ENCODE measurements around the gene LRRN4.

LRRN4 gene

DNA sequence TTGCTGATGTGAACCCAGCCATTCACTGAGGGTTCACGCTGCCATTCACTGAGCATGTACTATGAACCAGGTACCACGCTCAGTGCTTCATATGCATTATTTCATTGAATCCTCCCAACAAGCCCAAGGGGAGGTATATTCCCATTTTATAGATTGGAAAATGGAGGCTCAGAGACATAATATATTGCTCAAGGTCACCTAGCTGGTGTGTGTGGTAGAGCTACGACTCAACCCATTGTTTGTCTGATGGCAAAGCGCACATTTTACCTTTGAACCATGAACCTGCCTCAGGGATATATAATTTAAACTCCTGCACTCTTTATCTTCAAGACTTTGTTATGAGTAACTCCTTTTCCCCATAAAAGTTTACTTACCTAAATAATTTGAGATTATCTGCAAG, 40.7 kb upstream of the LRRN4 start:
- TF ChIP-seq EZH2phosphoT487 (IDR thresholded peaks at IDR 0.05; ENCODE audit: borderline replicate concordance, low read length) = no peak
- H4K20me1 ChIP-seq (ENCODE audit: control insufficient read depth, insufficient read depth, low read depth, low read length) = no peaks in the 10 kb centered on the region
- 0 out of 2 replicates have a peak, but pooled peaks cover 3% of the 10 kb centered on the region for H3K27me3 ChIP-seq (ENCODE audit: control insufficient read depth, low read length)
- no peaks in the 10 kb centered on the region for H3K9me3 ChIP-seq (ENCODE audit: control insufficient read depth, insufficient read depth, low read length)
- no peak overlapping the region for H3K4me2 ChIP-seq (ENCODE audit: low read length)
- H3K4me1 ChIP-seq (ENCODE audit: control insufficient read depth, low read length) = no peaks in the 10 kb centered on the region
- no peaks in the 10 kb centered on the region for H3K79me2 ChIP-seq (ENCODE audit: control insufficient read depth, low read length)
- H3K9me2 ChIP-seq (replicated peaks; ENCODE audit: control insufficient read depth, low read length) = no peaks in the 10 kb centered on the region
- no peak overlapping the region for H3K4me3 ChIP-seq (ENCODE audit: low read length)
- no peak overlapping the region for H3K27ac ChIP-seq (ENCODE audit: low read depth, low read length)
- no peaks in the 10 kb centered on the region for H3K36me3 ChIP-seq (ENCODE audit: control insufficient read depth, low read length)
- H3F3A ChIP-seq (ENCODE audit: control insufficient read depth, insufficient read depth) = no peaks in the 10 kb centered on the region

DNA sequence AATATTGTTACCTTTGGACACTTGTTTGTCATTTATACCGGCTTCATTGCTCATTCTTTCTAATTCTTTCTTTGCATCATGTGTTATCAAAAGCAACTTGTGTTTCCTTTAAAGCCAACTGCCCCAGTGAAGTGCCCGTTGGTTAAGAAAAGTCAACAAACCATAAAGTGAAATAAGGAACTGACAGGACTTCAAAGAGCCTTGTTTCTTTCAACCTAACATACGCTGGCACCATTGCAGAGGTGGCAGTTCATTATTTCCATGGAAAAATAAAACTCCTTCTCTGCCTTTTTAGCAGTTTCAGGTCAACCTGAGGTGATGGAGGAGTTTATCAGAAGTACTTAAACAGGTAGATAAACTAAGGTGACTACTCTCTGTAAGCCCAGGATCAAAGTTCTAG, 40.2 kb upstream of the LRRN4 start:
- H3F3A ChIP-seq (ENCODE audit: control insufficient read depth, insufficient read depth) = no peaks in the 10 kb centered on the region
- H3K9me2 ChIP-seq (replicated peaks; ENCODE audit: control insufficient read depth, low read length) = no peaks in the 10 kb centered on the region
- H3K4me1 ChIP-seq (ENCODE audit: control insufficient read depth, low read length) = no peaks in the 10 kb centered on the region
- H3K27ac ChIP-seq (ENCODE audit: low read depth, low read length) = no peak overlapping the region
- TF ChIP-seq, protein P1, sequence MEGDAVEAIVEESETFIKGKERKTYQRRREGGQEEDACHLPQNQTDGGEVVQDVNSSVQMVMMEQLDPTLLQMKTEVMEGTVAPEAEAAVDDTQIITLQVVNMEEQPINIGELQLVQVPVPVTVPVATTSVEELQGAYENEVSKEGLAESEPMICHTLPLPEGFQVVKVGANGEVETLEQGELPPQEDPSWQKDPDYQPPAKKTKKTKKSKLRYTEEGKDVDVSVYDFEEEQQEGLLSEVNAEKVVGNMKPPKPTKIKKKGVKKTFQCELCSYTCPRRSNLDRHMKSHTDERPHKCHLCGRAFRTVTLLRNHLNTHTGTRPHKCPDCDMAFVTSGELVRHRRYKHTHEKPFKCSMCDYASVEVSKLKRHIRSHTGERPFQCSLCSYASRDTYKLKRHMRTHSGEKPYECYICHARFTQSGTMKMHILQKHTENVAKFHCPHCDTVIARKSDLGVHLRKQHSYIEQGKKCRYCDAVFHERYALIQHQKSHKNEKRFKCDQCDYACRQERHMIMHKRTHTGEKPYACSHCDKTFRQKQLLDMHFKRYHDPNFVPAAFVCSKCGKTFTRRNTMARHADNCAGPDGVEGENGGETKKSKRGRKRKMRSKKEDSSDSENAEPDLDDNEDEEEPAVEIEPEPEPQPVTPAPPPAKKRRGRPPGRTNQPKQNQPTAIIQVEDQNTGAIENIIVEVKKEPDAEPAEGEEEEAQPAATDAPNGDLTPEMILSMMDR (IDR thresholded peaks at IDR 0.05; ENCODE audit: low read depth, low read length, poor library complexity, severe bottlenecking) = no peak
- 0 out of 2 replicates have a peak, but pooled peaks cover 3% of the 10 kb centered on the region for H3K27me3 ChIP-seq (ENCODE audit: control insufficient read depth, low read length)
- H4K20me1 ChIP-seq (ENCODE audit: control insufficient read depth, insufficient read depth, low read depth, low read length) = no peaks in the 10 kb centered on the region
- no peaks in the 10 kb centered on the region for H3K9me3 ChIP-seq (ENCODE audit: control insufficient read depth, insufficient read depth, low read length)
- no peak overlapping the region for H3K4me3 ChIP-seq (ENCODE audit: low read length)
- no peaks in the 10 kb centered on the region for H3K79me2 ChIP-seq (ENCODE audit: control insufficient read depth, low read length)
- H3K36me3 ChIP-seq (ENCODE audit: control insufficient read depth, low read length) = no peaks in the 10 kb centered on the region
- no peak overlapping the region for H3K4me2 ChIP-seq (ENCODE audit: low read length)

- Histone ChIP-seq H3K4me1 (ENCODE audit: control insufficient read depth, low read length) (no peaks in the 10 kb centered on the region), H3K4me3 (ENCODE audit: low read length) (no peak overlapping the region), H3K9me3 (ENCODE audit: control insufficient read depth, insufficient read depth, low read length) (no peaks in the 10 kb centered on the region), H3K4me2 (ENCODE audit: low read length) (no peak overlapping the region), H3K36me3 (ENCODE audit: control insufficient read depth, low read length) (no peaks in the 10 kb centered on the region), H4K20me1 (ENCODE audit: control insufficient read depth, insufficient read depth, low read depth, low read length) (no peaks in the 10 kb centered on the region), H3F3A (ENCODE audit: control insufficient read depth, insufficient read depth) (no peaks in the 10 kb centered on the region), H3K9me2 (replicated peaks; ENCODE audit: control insufficient read depth, low read length) (no peaks in the 10 kb centered on the region), H3K27ac (ENCODE audit: low read depth, low read length) (no peak overlapping the region), H3K79me2 (ENCODE audit: control insufficient read depth, low read length) (no peaks in the 10 kb centered on the region), H3K27me3 (ENCODE audit: control insufficient read depth, low read length) (no peaks in the 10 kb centered on the region)
- TF ChIP-seq EZH2phosphoT487 (IDR thresholded peaks at IDR 0.05; ENCODE audit: borderline replicate concordance, low read length) = no peak
- TF ChIP-seq, protein P1 (IDR thresholded peaks at IDR 0.05; ENCODE audit: low read depth, low read length, poor library complexity, severe bottlenecking) = no peak
Observed at GRCh38 chr20:6091661-6092060, 37.8 kb upstream of the LRRN4 start.

DNA sequence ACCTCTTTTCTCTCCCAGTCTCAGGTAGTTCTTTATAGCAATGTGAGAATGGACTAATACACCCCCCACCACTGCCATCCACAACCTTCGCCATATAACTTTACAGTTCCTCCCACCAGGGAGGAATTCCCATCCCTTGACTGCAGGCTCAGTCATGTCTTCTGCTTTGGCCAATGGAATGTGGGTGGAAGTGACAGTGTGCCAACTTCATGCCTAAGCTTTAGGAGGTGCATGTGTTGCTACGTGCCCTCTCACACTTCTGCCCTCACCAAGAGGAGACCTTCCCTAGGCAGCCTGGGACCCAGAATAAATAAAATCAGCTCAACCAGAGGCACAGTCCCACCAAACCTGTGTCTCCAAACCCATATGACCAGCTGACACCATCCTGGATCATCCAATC, 33.0 kb upstream of the LRRN4 start:
- Histone ChIP-seq H3K27me3 (ENCODE audit: control insufficient read depth, low read length) (no peaks in the 10 kb centered on the region), H3K4me1 (ENCODE audit: control insufficient read depth, low read length) (no peaks in the 10 kb centered on the region), H3F3A (ENCODE audit: control insufficient read depth, insufficient read depth) (no peaks in the 10 kb centered on the region), H4K20me1 (ENCODE audit: control insufficient read depth, insufficient read depth, low read depth, low read length) (no peaks in the 10 kb centered on the region), H3K36me3 (ENCODE audit: control insufficient read depth, low read length) (no peaks in the 10 kb centered on the region), H3K79me2 (ENCODE audit: control insufficient read depth, low read length) (no peaks in the 10 kb centered on the region), H3K4me3 (ENCODE audit: low read length) (no peak overlapping the region), H3K9me3 (ENCODE audit: control insufficient read depth, insufficient read depth, low read length) (no peaks in the 10 kb centered on the region), H3K9me2 (replicated peaks; ENCODE audit: control insufficient read depth, low read length) (no peaks in the 10 kb centered on the region), H3K27ac (ENCODE audit: low read depth, low read length) (no peak overlapping the region), H3K4me2 (ENCODE audit: low read length) (no peak overlapping the region)
- TF ChIP-seq EZH2phosphoT487 (IDR thresholded peaks at IDR 0.05; ENCODE audit: borderline replicate concordance, low read length) = no peak

All from DOHH2 (cell line).